HEK293 (cell line): Measurements from ENCODE around the gene DGKB.

Experiments used
- CTCF ChIA-PET: fragments of 350-600 bp; formaldehyde crosslinking; extraction: SDS; loops from one replicate; lab custom pipeline; 2021; ENCODE audit warnings: antibody characterized with exemption; lab: Yijun Ruan, JAX
- POLR2A ChIA-PET: fragments of 300-600 bp; formaldehyde crosslinking; extraction: SDS; loops from one replicate; lab custom pipeline; 2020; ENCODE audit warnings: antibody characterized with exemption, inconsistent platforms; lab: Yijun Ruan, JAX
- H3K27ac ChIP-seq: fragments of 200-500 bp; sonication (Bioruptor generic); 2 replicates; pipeline ENCODE4 v1.5.1; 2014; ENCODE audit warnings: low read depth, low read length, control low read depth, inconsistent platforms; ENCODE audit errors: extremely low read depth
- H3K36me3 ChIP-seq, 2 experiments: fragments of 200-500 bp in 1 of 2; sonication (Bioruptor generic) in 1 of 2; 1 replicate in 1 of 2; 2 replicates in 1 of 2; pipeline ENCODE4 v1.5.1; 2014 to 2017; ENCODE audit warnings: inconsistent platforms in 2 of 2, low read length in 2 of 2; ENCODE audit not compliant: control insufficient read depth in 2 of 2, insufficient read depth in 1 of 2
- H3K4me1 ChIP-seq: fragments of 200-500 bp; sonication (Bioruptor generic); 2 replicates; pipeline ENCODE4 v1.5.1; 2014; ENCODE audit warnings: mild to moderate bottlenecking, low read length, inconsistent platforms; ENCODE audit not compliant: control insufficient read depth, insufficient read depth
- H3K4me3 ChIP-seq: 2 replicates; pipeline ENCODE4 v1.5.1; 2011; ENCODE audit warnings: low read depth, mild to moderate bottlenecking, control low read depth, low read length, moderate library complexity
- H3K9me3 ChIP-seq: fragments of 200-500 bp; sonication (Bioruptor generic); 2 replicates; pipeline ENCODE4 v1.5.1; 2014; ENCODE audit warnings: low read depth, low read length, inconsistent platforms; ENCODE audit not compliant: control insufficient read depth, insufficient read depth
- PBX3 ChIP-seq: sonication (generic); formaldehyde crosslinking; IDR thresholded peaks from 2 replicates; pipeline ENCODE4 v1.8.1; 2022; ENCODE audit warnings: mild to moderate bottlenecking, moderate library complexity, missing genetic modification reagents
- REPIN1 ChIP-seq: fragments of 450-650 bp; formaldehyde crosslinking; IDR thresholded peaks from 2 replicates; pipeline ENCODE4 v1.5.1; 2017; ENCODE audit warnings: missing biosample characterization, missing genetic modification characterization, low read depth
- TCF7L2 ChIP-seq: IDR thresholded peaks from 2 replicates; pipeline ENCODE4 v1.6.1; 2011; ENCODE audit warnings: low read depth, mild to moderate bottlenecking, inconsistent platforms, low read length, moderate library complexity, borderline replicate concordance
- YY2 ChIP-seq: fragments of 450-650 bp; formaldehyde crosslinking; IDR thresholded peaks from 2 replicates; pipeline ENCODE4 v1.5.1; 2016; ENCODE audit warnings: missing biosample characterization, missing genetic modification characterization
- ZBTB17 ChIP-seq: fragments of 450-650 bp; formaldehyde crosslinking; IDR thresholded peaks from 2 replicates; pipeline ENCODE4 v1.5.1; 2016; ENCODE audit warnings: missing biosample characterization, missing genetic modification characterization
- ZEB2 ChIP-seq: fragments of 450-650 bp; formaldehyde crosslinking; IDR thresholded peaks from 2 replicates; pipeline ENCODE4 v1.5.1; 2016; ENCODE audit warnings: missing biosample characterization, missing genetic modification characterization
- ZNF155 ChIP-seq: fragments of 450-650 bp; formaldehyde crosslinking; IDR thresholded peaks from 2 replicates; pipeline ENCODE4 v1.5.1; 2016; ENCODE audit warnings: missing biosample characterization, missing genetic modification characterization
- ZNF221 ChIP-seq: fragments of 450-650 bp; formaldehyde crosslinking; IDR thresholded peaks from 2 replicates; pipeline ENCODE4 v1.5.1; 2017; ENCODE audit warnings: missing biosample characterization, missing genetic modification characterization, borderline replicate concordance
- ZNF280D ChIP-seq: fragments of 450-650 bp; formaldehyde crosslinking; IDR thresholded peaks from 2 replicates; pipeline ENCODE4 v1.5.1; 2016; ENCODE audit warnings: missing biosample characterization, missing genetic modification characterization
- ZNF366 ChIP-seq: fragments of 450-650 bp; formaldehyde crosslinking; conservative IDR thresholded peaks from 2 replicates; pipeline ENCODE4 v1.5.1; 2016; ENCODE audit warnings: missing biosample characterization, missing genetic modification characterization
- ZNF449 ChIP-seq: fragments of 450-650 bp; formaldehyde crosslinking; IDR thresholded peaks from 2 replicates; pipeline ENCODE4 v1.5.1; 2017; ENCODE audit warnings: missing biosample characterization, mild to moderate bottlenecking, missing genetic modification characterization, moderate library complexity
- ZNF513 ChIP-seq: fragments of 450-650 bp; IDR thresholded peaks from 2 replicates; pipeline ENCODE4 v1.5.1; 2018; ENCODE audit warnings: missing biosample characterization, missing genetic modification characterization
- ZNF677 ChIP-seq: fragments of 450-650 bp; IDR thresholded peaks from 2 replicates; pipeline ENCODE4 v1.5.0; 2018; ENCODE audit warnings: missing biosample characterization, mild to moderate bottlenecking, missing genetic modification characterization, moderate library complexity
- ZNF747 ChIP-seq: fragments of 450-650 bp; formaldehyde crosslinking; IDR thresholded peaks from 2 replicates; pipeline ENCODE4 v1.5.1; 2016; ENCODE audit warnings: missing biosample characterization, missing genetic modification characterization
- ZNF768 ChIP-seq: fragments of 450-650 bp; formaldehyde crosslinking; IDR thresholded peaks from 2 replicates; pipeline ENCODE4 v1.5.1; 2018; ENCODE audit warnings: missing biosample characterization, mild to moderate bottlenecking, missing genetic modification characterization
- ZNF791 ChIP-seq: fragments of 450-650 bp; formaldehyde crosslinking; IDR thresholded peaks from 2 replicates; pipeline ENCODE4 v1.5.1; 2016; ENCODE audit warnings: missing biosample characterization, missing genetic modification characterization
- ZNF792 ChIP-seq: fragments of 450-650 bp; formaldehyde crosslinking; IDR thresholded peaks from 2 replicates; pipeline ENCODE4 v1.5.1; 2016; ENCODE audit warnings: missing biosample characterization, missing genetic modification characterization
- ZSCAN30 ChIP-seq: fragments of 450-650 bp; IDR thresholded peaks from 2 replicates; pipeline ENCODE4 v1.5.1; 2018; ENCODE audit warnings: missing biosample characterization, mild to moderate bottlenecking, missing genetic modification characterization, moderate library complexity
- TF ChIP-seq, protein P1 (sequence below): fragments of 450-650 bp; formaldehyde crosslinking; IDR thresholded peaks from 2 replicates; pipeline ENCODE4 v1.5.1; 2016; ENCODE audit warnings: missing biosample characterization, missing genetic modification characterization, low read depth
- TF ChIP-seq, protein P2 (sequence below): fragments of 450-650 bp; formaldehyde crosslinking; IDR thresholded peaks from 2 replicates; pipeline ENCODE4 v1.5.1; 2016; ENCODE audit warnings: missing biosample characterization, missing genetic modification characterization

Gene DGKB

GRCh38 chr7:14752301-14752700 is 150.2 kb downstream of the DGKB start:
- CTCF ChIA-PET = no interaction called here
- TF ChIP-seq ZBTB17 (tag by site-specific recombination) = no peak
- TF ChIP-seq PBX3 (CRISPR knock-in tag) = no peak
- no peak for TF ChIP-seq ZNF449 (tag by site-specific recombination)
- TF ChIP-seq YY2 (tag by site-specific recombination) = no peak
- TF ChIP-seq ZNF366 = no peak
- TF ChIP-seq ZNF792 = no peak
- TF ChIP-seq ZEB2 = no peak
- TF ChIP-seq, protein P1, sequence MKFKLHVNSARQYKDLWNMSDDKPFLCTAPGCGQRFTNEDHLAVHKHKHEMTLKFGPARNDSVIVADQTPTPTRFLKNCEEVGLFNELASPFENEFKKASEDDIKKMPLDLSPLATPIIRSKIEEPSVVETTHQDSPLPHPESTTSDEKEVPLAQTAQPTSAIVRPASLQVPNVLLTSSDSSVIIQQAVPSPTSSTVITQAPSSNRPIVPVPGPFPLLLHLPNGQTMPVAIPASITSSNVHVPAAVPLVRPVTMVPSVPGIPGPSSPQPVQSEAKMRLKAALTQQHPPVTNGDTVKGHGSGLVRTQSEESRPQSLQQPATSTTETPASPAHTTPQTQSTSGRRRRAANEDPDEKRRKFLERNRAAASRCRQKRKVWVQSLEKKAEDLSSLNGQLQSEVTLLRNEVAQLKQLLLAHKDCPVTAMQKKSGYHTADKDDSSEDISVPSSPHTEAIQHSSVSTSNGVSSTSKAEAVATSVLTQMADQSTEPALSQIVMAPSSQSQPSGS (tag by site-specific recombination) = no peak
- TF ChIP-seq ZNF155 = no peak
- TF ChIP-seq ZNF747 (tag by site-specific recombination) = no peak
- TF ChIP-seq ZNF768 (tag by site-specific recombination) = no peak
- TF ChIP-seq ZNF221 (tag by site-specific recombination) = no peak
- TF ChIP-seq ZNF513 (tag by site-specific recombination) = no peak
- no peak for TF ChIP-seq ZNF791
- no peak for TF ChIP-seq TCF7L2
- no peak for TF ChIP-seq REPIN1
- no peak for TF ChIP-seq ZNF280D
- TF ChIP-seq ZNF677 (tag by site-specific recombination) = no peak
- no peak for TF ChIP-seq ZSCAN30 (tag by site-specific recombination)
- TF ChIP-seq, protein P2, sequence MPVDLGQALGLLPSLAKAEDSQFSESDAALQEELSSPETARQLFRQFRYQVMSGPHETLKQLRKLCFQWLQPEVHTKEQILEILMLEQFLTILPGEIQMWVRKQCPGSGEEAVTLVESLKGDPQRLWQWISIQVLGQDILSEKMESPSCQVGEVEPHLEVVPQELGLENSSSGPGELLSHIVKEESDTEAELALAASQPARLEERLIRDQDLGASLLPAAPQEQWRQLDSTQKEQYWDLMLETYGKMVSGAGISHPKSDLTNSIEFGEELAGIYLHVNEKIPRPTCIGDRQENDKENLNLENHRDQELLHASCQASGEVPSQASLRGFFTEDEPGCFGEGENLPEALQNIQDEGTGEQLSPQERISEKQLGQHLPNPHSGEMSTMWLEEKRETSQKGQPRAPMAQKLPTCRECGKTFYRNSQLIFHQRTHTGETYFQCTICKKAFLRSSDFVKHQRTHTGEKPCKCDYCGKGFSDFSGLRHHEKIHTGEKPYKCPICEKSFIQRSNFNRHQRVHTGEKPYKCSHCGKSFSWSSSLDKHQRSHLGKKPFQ = no peak
- no peaks in the 10 kb centered on the region for H3K4me1 ChIP-seq
- no peak overlapping the region for H3K4me3 ChIP-seq
- no peak overlapping the region for H3K27ac ChIP-seq
- POLR2A ChIA-PET = no interaction called here
- no peaks in the 10 kb centered on the region for H3K36me3 ChIP-seq
- no peaks in the 10 kb centered on the region for H3K9me3 ChIP-seq
